Neural cell (in vitro differentiated cells): ENCODE results near the gene CBX8. TPM values are rescaled to one million over a fixed set of nuclear protein-coding genes. Genes with fewer than 3 reads are reported as not detected.

Source experiments
- H2AFZ ChIP-seq: fragments of 200-600, 300-800 bp; sonication (generic), shearing (Covaris generic); 2 replicates; pipeline ENCODE4 v1.6.0; 2014; ENCODE audit warnings: low read depth, mild to moderate bottlenecking, antibody characterized with exemption, low read length, moderate library complexity
- H3F3A ChIP-seq: fragments of 200-600 bp; shearing (Covaris generic); 2 replicates; pipeline ENCODE4 v1.6.1; 2016; ENCODE audit warnings: mild to moderate bottlenecking, moderate library complexity, mixed read lengths, antibody characterized with exemption, low read length; ENCODE audit not compliant: insufficient read depth, poor library complexity, severe bottlenecking
- H3K27ac ChIP-seq: fragments of 200-600, 300-800 bp; sonication (generic), shearing (Covaris generic); 2 replicates; pipeline ENCODE4 v1.5.1; 2014; ENCODE audit warnings: mild to moderate bottlenecking, low read length, moderate library complexity
- H3K27me3 ChIP-seq: fragments of 300-800, 200-600 bp; sonication (generic), shearing (Covaris generic); 2 replicates; pipeline ENCODE4 v1.6.0; 2014; ENCODE audit warnings: mild to moderate bottlenecking, low read depth, low read length, moderate library complexity; ENCODE audit not compliant: insufficient read depth
- H3K36me3 ChIP-seq: fragments of 300-800, 200-600 bp; sonication (generic), shearing (Covaris generic); 2 replicates; pipeline ENCODE4 v1.5.1; 2014; ENCODE audit warnings: mild to moderate bottlenecking, antibody characterized with exemption, low read length, moderate library complexity; ENCODE audit not compliant: insufficient read depth
- H3K4me2 ChIP-seq: fragments of 300-800, 200-600 bp; sonication (generic), shearing (Covaris generic); 2 replicates; pipeline ENCODE4 v1.6.0; 2014; ENCODE audit warnings: mild to moderate bottlenecking, low read length
- H3K4me3 ChIP-seq: fragments of 300-800, 200-600 bp; sonication (generic), shearing (Covaris generic); 2 replicates; pipeline ENCODE4 v1.5.1; 2014; ENCODE audit warnings: mild to moderate bottlenecking, low read length, moderate library complexity
- H3K79me2 ChIP-seq: fragments of 200-600 bp; shearing (Covaris generic); replicated peaks from 2 replicates; pipeline ENCODE4 v1.6.0; 2014; ENCODE audit warnings: mild to moderate bottlenecking, low read length, moderate library complexity; ENCODE audit not compliant: insufficient read depth
- H3K9ac ChIP-seq: fragments of 300-800, 200-600 bp; sonication (generic), shearing (Covaris generic); 2 replicates; pipeline ENCODE4 v1.6.1; 2016; ENCODE audit warnings: mild to moderate bottlenecking, low read length, mixed read lengths
- H3K9me2 ChIP-seq: fragments of 200-600 bp; shearing (Covaris generic); 2 replicates; pipeline ENCODE4 v1.6.1; 2016; ENCODE audit warnings: mild to moderate bottlenecking, low read length, mixed read lengths; ENCODE audit not compliant: insufficient read depth
- H3K9me3 ChIP-seq: fragments of 200-600, 300-800 bp; sonication (generic), shearing (Covaris generic); 2 replicates; pipeline ENCODE4 v1.6.1; 2016; ENCODE audit warnings: mild to moderate bottlenecking, mixed run types, low read length, moderate library complexity, mixed read lengths
- H4K20me1 ChIP-seq: fragments of 200-600 bp; shearing (Covaris generic); 2 replicates; pipeline ENCODE4 v1.6.1; 2016; ENCODE audit warnings: mild to moderate bottlenecking, mixed run types; ENCODE audit not compliant: insufficient read depth
- EP300 ChIP-seq: fragments of 450-650 bp; conservative IDR thresholded peaks from 2 replicates; pipeline ENCODE4 v1.6.1; 2014; ENCODE audit warnings: antibody characterized with exemption, mild to moderate bottlenecking, moderate library complexity; ENCODE audit not compliant: poor library complexity, severe bottlenecking
- EZH2 ChIP-seq: fragments of 200-600, 300-800 bp; shearing (Covaris generic), sonication (generic); IDR thresholded peaks from 2 replicates; pipeline ENCODE4 v1.6.1; 2014; ENCODE audit warnings: antibody characterized with exemption, low read length, borderline replicate concordance, mild to moderate bottlenecking; ENCODE audit not compliant: insufficient read depth, poor library complexity, severe bottlenecking
- MXI1 ChIP-seq: fragments of 450-650 bp; conservative IDR thresholded peaks from 2 replicates; pipeline ENCODE4 v1.6.1; 2014; ENCODE audit warnings: antibody characterized with exemption, mild to moderate bottlenecking; ENCODE audit not compliant: poor library complexity, severe bottlenecking
- POLR2AphosphoS5 ChIP-seq: IDR thresholded peaks from 2 replicates; pipeline ENCODE4 v1.6.1; 2012
- RAD21 ChIP-seq: fragments of 450-650 bp; conservative IDR thresholded peaks from 2 replicates; pipeline ENCODE4 v1.6.1; 2014; ENCODE audit warnings: antibody characterized with exemption, mild to moderate bottlenecking, moderate library complexity
- SMC3 ChIP-seq: fragments of 450-650 bp; conservative IDR thresholded peaks from 2 replicates; pipeline ENCODE4 v1.6.1; 2014; ENCODE audit warnings: antibody characterized with exemption, mild to moderate bottlenecking, moderate library complexity; ENCODE audit not compliant: poor library complexity
- TAF1 ChIP-seq: IDR thresholded peaks from 2 replicates; pipeline ENCODE4 v1.6.1; 2012; ENCODE audit warnings: low read depth
- polyA plus RNA-seq: library from polyadenylated mRNA; depleted of rRNA; stranded (reverse); fragments of >200 nt; gene quantifications from 2 replicates; pipeline ENCODE4 v1.2.3, GENCODE V29; 2014
- TF ChIP-seq, protein P1 (sequence below): fragments of 450-650 bp; IDR thresholded peaks from 2 replicates; pipeline ENCODE4 v1.5.1; 2014; ENCODE audit warnings: antibody characterized with exemption, mild to moderate bottlenecking, moderate library complexity; ENCODE audit not compliant: poor library complexity, severe bottlenecking
- TF ChIP-seq, protein P2 (sequence below): IDR thresholded peaks from 2 replicates; pipeline ENCODE4 v1.6.1; 2012; ENCODE audit warnings: borderline replicate concordance

Gene CBX8
- polyA plus RNA-seq, 1 donor from 2014 or later, result 15.4 TPM

DNA sequence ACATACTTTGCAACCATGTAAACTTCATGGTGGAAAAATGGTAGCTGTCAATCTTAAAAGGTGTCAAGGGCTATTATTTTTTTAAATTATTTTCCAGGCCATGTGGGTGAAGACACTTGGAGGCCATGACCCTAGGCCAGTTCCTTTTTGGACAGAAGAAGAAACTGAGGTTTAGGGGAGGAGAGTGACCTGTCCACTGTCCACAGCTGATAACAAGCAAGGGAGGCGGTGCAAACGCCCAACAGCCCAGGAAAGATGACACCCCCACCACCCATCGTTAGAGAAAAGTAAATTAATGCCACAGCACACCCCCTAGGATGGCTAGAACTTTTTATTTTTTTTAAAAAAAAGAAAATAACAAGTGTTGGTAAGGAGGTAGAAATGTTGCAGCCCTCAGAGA is 46.9 kb downstream of the CBX8 start:
- TF ChIP-seq, protein P1, sequence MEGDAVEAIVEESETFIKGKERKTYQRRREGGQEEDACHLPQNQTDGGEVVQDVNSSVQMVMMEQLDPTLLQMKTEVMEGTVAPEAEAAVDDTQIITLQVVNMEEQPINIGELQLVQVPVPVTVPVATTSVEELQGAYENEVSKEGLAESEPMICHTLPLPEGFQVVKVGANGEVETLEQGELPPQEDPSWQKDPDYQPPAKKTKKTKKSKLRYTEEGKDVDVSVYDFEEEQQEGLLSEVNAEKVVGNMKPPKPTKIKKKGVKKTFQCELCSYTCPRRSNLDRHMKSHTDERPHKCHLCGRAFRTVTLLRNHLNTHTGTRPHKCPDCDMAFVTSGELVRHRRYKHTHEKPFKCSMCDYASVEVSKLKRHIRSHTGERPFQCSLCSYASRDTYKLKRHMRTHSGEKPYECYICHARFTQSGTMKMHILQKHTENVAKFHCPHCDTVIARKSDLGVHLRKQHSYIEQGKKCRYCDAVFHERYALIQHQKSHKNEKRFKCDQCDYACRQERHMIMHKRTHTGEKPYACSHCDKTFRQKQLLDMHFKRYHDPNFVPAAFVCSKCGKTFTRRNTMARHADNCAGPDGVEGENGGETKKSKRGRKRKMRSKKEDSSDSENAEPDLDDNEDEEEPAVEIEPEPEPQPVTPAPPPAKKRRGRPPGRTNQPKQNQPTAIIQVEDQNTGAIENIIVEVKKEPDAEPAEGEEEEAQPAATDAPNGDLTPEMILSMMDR, result no peak
- TF ChIP-seq SMC3, result no peak
- TF ChIP-seq EZH2, result no peak
- no peak for TF ChIP-seq MXI1
- no peak for TF ChIP-seq POLR2AphosphoS5
- TF ChIP-seq, protein P2, sequence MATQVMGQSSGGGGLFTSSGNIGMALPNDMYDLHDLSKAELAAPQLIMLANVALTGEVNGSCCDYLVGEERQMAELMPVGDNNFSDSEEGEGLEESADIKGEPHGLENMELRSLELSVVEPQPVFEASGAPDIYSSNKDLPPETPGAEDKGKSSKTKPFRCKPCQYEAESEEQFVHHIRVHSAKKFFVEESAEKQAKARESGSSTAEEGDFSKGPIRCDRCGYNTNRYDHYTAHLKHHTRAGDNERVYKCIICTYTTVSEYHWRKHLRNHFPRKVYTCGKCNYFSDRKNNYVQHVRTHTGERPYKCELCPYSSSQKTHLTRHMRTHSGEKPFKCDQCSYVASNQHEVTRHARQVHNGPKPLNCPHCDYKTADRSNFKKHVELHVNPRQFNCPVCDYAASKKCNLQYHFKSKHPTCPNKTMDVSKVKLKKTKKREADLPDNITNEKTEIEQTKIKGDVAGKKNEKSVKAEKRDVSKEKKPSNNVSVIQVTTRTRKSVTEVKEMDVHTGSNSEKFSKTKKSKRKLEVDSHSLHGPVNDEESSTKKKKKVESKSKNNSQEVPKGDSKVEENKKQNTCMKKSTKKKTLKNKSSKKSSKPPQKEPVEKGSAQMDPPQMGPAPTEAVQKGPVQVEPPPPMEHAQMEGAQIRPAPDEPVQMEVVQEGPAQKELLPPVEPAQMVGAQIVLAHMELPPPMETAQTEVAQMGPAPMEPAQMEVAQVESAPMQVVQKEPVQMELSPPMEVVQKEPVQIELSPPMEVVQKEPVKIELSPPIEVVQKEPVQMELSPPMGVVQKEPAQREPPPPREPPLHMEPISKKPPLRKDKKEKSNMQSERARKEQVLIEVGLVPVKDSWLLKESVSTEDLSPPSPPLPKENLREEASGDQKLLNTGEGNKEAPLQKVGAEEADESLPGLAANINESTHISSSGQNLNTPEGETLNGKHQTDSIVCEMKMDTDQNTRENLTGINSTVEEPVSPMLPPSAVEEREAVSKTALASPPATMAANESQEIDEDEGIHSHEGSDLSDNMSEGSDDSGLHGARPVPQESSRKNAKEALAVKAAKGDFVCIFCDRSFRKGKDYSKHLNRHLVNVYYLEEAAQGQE, result no peak
- TF ChIP-seq EP300, result no peak
- TF ChIP-seq TAF1, result no peak
- H3K9ac ChIP-seq, result no peak overlapping the region
- no peaks in the 10 kb centered on the region for H3K36me3 ChIP-seq
- no peaks in the 10 kb centered on the region for H3F3A ChIP-seq
- H3K79me2 ChIP-seq, result no peaks in the 10 kb centered on the region
- H2AFZ ChIP-seq, result no peak overlapping the region
- H3K4me3 ChIP-seq, result no peak overlapping the region
- H3K4me2 ChIP-seq, result no peak overlapping the region
- H3K9me3 ChIP-seq, result no peaks in the 10 kb centered on the region
- no peaks in the 10 kb centered on the region for H4K20me1 ChIP-seq
- no peaks in the 10 kb centered on the region for H3K9me2 ChIP-seq
- H3K27ac ChIP-seq, result no peak overlapping the region
- peaks cover 17% of the 10 kb centered on the region for H3K27me3 ChIP-seq

DNA sequence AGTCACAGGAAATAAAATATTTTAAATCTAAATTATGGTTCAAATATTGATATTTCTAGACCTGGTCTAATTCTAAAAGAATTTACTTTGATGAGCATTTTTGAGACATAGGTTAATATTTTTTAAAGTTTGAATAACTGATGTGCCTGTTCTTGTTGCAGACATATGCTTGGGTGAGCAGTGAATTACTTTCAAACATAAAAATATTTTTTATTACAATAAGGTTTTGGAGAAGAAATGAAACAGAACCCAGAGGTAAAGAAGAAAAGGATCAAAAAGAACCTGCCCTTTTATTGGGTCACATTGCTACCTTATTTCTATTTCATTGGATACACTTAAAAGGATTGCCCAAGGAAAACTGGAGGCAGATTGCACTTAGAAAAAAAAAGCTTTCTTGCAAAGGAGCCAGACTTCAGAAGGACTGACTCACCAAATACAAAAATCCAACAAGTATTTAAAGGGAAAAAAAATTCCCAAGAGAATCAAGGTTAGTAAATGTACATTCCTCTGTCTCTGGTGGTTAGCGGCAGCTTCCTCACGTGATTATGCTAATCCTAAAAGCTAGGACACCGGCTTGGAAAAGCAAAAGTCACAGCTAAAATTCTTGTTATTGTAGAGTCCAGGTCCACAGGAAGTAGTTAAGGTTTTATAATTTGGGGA is 47.6 kb downstream of the CBX8 start:
- Histone ChIP-seq H3K4me2 (no peak overlapping the region), H2AFZ (no peak overlapping the region), H3K27me3 (peaks cover 17% of the 10 kb centered on the region), H4K20me1 (no peaks in the 10 kb centered on the region), H3F3A (no peaks in the 10 kb centered on the region), H3K36me3 (no peaks in the 10 kb centered on the region), H3K4me3 (no peak overlapping the region), H3K9me2 (no peaks in the 10 kb centered on the region), H3K9ac (no peak overlapping the region), H3K27ac (no peak overlapping the region), H3K79me2 (no peaks in the 10 kb centered on the region), H3K9me3 (no peaks in the 10 kb centered on the region)
- TF ChIP-seq POLR2AphosphoS5, result no peak
- no peak for TF ChIP-seq RAD21
- TF ChIP-seq MXI1, result no peak
- TF ChIP-seq SMC3, result no peak
- TF ChIP-seq, protein P2, result no peak
- TF ChIP-seq EP300, result no peak
- TF ChIP-seq, protein P1, result no peak
